DLD1 (cell line): ENCODE results near the gene TEX36.
"Not testable (repeated sequence)": the region's sequence is repeated elsewhere in the genome, so short reads cannot be mapped to it uniquely, and the experiment has no call there.

Experiments
- in situ Hi-C: cut with HindIII; loops from 2 replicates; pipeline ENCODE4 v1.10.0; 2017; ENCODE audit warnings: low sequenced_read_pairs

The TEX36 gene

GRCh38 chr10:125634606-125635005, 48.4 kb downstream of the TEX36 start:
- in situ Hi-C loops: no loop called here

DNA sequence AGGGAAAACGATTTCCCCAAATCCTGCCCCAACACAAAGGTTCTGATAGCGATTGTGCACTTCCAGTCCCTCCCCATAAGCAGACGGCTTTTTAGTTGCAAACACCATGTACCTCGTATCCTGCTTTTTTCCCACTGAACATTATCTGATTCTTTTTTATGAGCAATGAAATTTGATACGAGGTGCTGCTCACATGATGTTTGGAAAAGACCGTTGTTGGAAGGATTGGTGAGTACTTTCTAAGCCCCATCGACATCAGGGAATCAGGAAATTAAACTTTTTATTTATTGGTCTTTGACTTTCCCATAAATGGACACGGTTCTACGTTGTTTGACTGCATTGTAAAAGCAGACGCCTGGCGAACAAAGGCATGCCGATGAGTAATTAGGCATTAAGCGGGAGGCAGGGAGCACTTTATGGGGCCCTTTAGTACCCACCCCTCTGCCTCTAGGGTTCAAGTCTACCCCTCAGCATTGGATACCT, 49.4 kb downstream of the TEX36 start:
- in situ Hi-C loops: no loop called here

DNA sequence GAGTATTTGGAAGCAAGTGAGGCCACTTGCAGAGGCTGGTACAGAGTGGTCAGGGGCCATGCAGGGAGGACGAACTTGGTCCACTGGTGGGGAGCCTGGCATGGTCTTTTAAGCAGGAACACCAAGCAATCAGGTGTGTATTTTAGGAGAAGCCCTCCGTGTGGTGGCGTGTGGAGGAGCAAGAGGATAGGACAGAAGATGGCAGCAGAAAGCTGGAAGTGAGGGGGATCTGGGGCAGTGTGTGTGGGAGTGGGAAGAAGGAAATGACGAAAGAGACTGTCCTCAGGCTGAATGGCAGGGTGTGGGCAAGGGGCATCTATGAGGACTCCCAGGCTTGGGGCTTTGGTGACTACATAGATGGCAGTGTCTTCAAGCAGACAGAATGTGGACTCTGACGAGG, 51.2 kb downstream of the TEX36 start:
- in situ Hi-C loops: no loop called here

GRCh38 chr10:125629758-125630376, 53.1 kb downstream of the TEX36 start:
- in situ Hi-C loops: no loop called here

- in situ Hi-C loops: no loop called here
Observed at GRCh38 chr10:125628104-125629049, 54.6 kb downstream of the TEX36 start.

GRCh38 chr10:125627646-125628045, 55.3 kb downstream of the TEX36 start:
- in situ Hi-C loops: no loop called here

DNA sequence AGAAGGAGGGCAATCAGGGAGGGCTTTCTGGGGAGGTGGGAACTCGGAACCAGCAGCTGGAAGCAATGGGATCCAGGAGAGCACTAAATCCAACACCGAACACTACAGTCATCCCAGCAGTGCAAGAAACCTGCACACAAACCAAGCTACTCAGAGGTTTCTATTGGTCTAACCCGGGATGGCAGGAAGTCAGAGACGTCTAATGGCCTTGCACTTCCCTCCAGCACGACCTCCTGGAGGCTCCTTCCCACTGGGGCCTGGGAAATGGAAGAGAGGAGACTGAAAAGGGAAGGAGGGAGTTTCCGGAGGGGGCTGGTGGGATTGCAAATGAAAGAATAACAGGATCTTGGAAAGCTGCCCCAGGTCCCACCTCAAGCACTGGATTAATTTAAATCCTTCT, 56.3 kb downstream of the TEX36 start:
- in situ Hi-C loops: no loop called here

GRCh38 chr10:125625586-125625985, 57.4 kb downstream of the TEX36 start:
- in situ Hi-C loops: no loop called here

GRCh38 chr10:125624800-125625199, 58.2 kb downstream of the TEX36 start:
- in situ Hi-C loops: no loop called here

DNA sequence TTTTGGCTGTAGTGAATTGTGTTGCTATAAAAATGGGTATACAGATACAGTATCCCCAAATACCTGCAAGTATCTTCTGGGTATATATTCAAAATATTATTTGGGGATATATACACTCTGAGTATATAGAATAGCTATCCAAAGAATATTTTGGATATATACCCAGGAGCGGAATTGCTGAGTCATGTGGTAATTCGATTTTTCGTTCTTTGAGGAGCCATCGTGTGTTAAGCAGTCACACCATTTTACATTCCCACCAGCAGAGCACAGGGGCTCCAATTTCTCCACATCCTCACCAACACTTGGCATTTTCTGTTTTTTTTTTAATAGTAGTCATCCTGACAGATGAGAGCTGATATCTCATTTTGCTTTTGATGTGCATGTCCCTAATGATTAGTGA, 61.9 kb downstream of the TEX36 start:
- in situ Hi-C loops: no loop called here

DNA sequence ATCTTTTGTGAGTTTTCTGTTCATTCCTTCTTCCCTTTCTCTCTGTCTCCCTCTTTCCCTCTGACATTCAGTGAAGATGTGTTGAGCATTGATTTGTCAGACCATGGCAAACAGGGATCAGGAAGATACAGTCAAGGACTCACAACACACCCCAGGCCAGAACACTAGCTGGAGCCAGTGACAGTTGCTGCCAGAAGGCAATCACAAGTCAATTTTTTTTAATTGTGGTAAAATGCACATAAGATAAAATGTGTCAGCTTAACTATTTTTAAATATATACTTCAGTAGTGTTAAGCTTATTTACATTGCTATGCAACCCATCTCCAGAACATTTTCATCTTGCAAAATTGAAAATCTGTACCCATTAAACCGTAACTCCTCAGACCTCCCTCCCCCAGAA, 62.6 kb downstream of the TEX36 start:
- in situ Hi-C loops: no loop called here

GRCh38 chr10:125613062-125613461, 69.9 kb downstream of the TEX36 start:
- in situ Hi-C loops: not testable (repeated sequence)

GRCh38 chr10:125611756-125612155, 71.2 kb downstream of the TEX36 start:
- in situ Hi-C loops: no loop called here

DNA sequence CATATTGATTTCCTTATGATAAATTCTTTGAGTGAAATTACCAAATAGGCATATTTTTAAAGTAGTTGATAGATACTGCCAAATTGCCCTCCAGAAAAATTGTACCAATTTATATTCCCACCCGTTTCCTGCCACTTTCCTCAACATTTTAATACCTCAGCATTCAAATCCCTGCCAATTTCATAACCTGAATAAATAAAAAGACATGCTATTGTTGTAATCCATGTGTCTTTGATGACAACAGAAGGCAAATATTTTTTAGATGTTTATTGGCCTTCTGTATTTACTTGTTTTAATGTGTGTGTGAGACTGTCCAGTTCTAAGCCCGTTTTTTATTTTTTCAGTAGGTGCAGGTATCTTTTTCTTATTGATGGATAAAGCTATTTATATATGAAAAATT, 71.7 kb downstream of the TEX36 start:
- in situ Hi-C loops: no loop called here

GRCh38 chr10:125609859-125610258, 73.1 kb downstream of the TEX36 start:
- in situ Hi-C loops: no loop called here

DNA sequence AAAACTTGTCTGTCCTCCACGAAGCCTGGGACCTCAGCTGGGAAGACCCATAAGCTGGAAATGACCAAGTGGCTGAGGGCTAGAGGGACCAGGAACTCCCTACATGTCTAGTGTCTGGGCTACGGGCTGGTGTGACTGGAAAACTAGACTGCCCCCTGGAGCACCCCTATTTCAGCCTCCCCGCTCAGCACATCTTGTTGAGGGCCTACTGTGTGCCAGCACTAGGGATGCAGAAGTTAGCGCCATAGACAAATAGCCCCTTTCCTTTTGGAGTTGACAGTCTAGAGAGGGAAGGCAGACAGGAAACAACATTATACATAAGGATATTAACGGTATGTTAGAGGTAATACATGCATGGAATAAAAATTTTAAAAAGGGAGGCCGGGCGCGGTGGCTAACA, 74.5 kb downstream of the TEX36 start:
- in situ Hi-C loops: no loop called here

GRCh38 chr10:125607689-125608290, 75.2 kb downstream of the TEX36 start:
- in situ Hi-C loops: no loop called here

DNA sequence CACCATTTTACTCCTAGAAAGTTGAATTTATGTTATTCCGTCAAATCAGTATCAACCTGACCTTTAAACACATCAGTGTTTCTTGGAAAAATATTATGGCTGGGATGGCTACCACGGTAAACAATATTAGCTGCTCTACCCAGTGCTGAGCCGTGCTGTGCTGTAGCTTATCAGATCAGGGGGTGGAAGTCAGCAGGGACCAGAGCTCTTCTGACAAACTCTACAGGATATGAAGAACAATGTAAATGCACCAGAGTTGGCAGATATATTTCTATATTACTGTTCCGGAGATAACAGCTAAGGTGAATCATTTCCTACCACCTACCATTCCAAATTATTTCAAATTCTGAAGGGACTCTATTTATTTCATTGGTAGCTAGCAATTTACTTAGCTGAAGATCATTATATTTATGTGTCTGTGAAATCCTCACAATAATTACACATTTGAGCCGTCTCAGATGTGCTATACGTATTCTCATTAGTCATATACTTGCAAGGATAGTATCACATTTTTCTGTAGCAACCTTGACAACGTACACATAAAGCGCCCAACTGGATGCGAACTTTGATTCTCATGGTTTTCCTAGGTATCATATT, 76.5 kb downstream of the TEX36 start:
- in situ Hi-C loops: no loop called here
